Activated naive CD8-positive, alpha-beta T cell treated with anti-CD3 and anti-CD28 coated beads, Interleukin-2, amount 50 U/mL, for 24 hours (primary cell): ENCODE measurements around the gene OGFOD3.
A peak's percentile ranks its signal among the peaks of the same experiment; 100 is the strongest.

Experiments used
- ATAC-seq: fragments of 150-1000 bp; cut with Tn5 transposase; one replicate; pipeline ENCODE4 v1.10.0; 2021
- DNase-seq: peaks from one replicate; pipeline ENCODE4 v3.0.0; 2021
- H3K27ac Mint-ChIP-seq: one replicate; pipeline ENCODE4 v1.8.0; 2021; ENCODE audit warnings: mild to moderate bottlenecking, mixed read lengths
- H3K27me3 Mint-ChIP-seq: one replicate; pipeline ENCODE4 v1.8.0; 2021; ENCODE audit warnings: mixed read lengths
- H3K36me3 Mint-ChIP-seq: one replicate; pipeline ENCODE4 v1.8.0; 2021; ENCODE audit warnings: low read depth, mixed read lengths
- H3K4me1 Mint-ChIP-seq: one replicate; pipeline ENCODE4 v1.8.0; 2021; ENCODE audit warnings: mixed read lengths
- H3K4me3 Mint-ChIP-seq: one replicate; pipeline ENCODE4 v1.8.0; 2021; ENCODE audit warnings: mild to moderate bottlenecking, moderate library complexity, mixed read lengths
- H3K9me3 Mint-ChIP-seq: one replicate; pipeline ENCODE4 v1.8.0; 2021; ENCODE audit warnings: mixed read lengths

Gene OGFOD3

GRCh38 chr17:82410014-82410716, 8.2 kb downstream of the OGFOD3 start:
- ATAC-seq (no peak), DNase-seq (no peak)
- Mint-ChIP-seq H3K4me1 (peaks cover 17% of the 10 kb centered on the region), H3K27ac (no peak overlapping the region), H3K27me3 (no peaks in the 10 kb centered on the region), H3K4me3 (no peak overlapping the region), H3K9me3 (no peaks in the 10 kb centered on the region), H3K36me3 (peaks cover 11% of the 10 kb centered on the region)

GRCh38 chr17:82408938-82409318, 9.5 kb downstream of the OGFOD3 start:
- ATAC-seq (no peak), DNase-seq (no peak)
- Mint-ChIP-seq H3K36me3 (peaks cover 9% of the 10 kb centered on the region), H3K4me3 (no peak overlapping the region), H3K9me3 (no peaks in the 10 kb centered on the region), H3K27me3 (no peaks in the 10 kb centered on the region), H3K4me1 (peaks cover 8% of the 10 kb centered on the region), H3K27ac (no peak overlapping the region)

- ATAC-seq, result no peak
- no peak for DNase-seq
- H3K36me3 Mint-ChIP-seq, result peaks cover 10% of the 10 kb centered on the region
These were observed 10.0 kb downstream of the OGFOD3 start for GRCh38 chr17:82408288-82408937.

GRCh38 chr17:82407255-82407654, 11.1 kb downstream of the OGFOD3 start:
- no peaks in the 10 kb centered on the region for H3K27me3 Mint-ChIP-seq
- peaks cover 8% of the 10 kb centered on the region for H3K4me1 Mint-ChIP-seq
- peaks cover 10% of the 10 kb centered on the region for H3K36me3 Mint-ChIP-seq
- H3K9me3 Mint-ChIP-seq, result no peaks in the 10 kb centered on the region
- DNase-seq (no peak), ATAC-seq (peak; percentile 66)
- H3K4me3 Mint-ChIP-seq, result no peak overlapping the region
- H3K27ac Mint-ChIP-seq, result no peak overlapping the region

More at GRCh38 chr17:82408288-82408937, 10.0 kb downstream of the OGFOD3 start:
- peaks cover 8% of the 10 kb centered on the region for H3K4me1 Mint-ChIP-seq
- no peak overlapping the region for H3K27ac Mint-ChIP-seq
- H3K9me3 Mint-ChIP-seq, result no peaks in the 10 kb centered on the region
- no peaks in the 10 kb centered on the region for H3K27me3 Mint-ChIP-seq
- H3K4me3 Mint-ChIP-seq, result no peak overlapping the region

GRCh38 chr17:82406131-82406671, 12.2 kb downstream of the OGFOD3 start:
- Mint-ChIP-seq H3K27me3 (no peaks in the 10 kb centered on the region), H3K9me3 (no peaks in the 10 kb centered on the region), H3K36me3 (peaks cover 13% of the 10 kb centered on the region), H3K27ac (no peak overlapping the region), H3K4me3 (no peak overlapping the region), H3K4me1 (peaks cover 14% of the 10 kb centered on the region)
- DNase-seq, result no peak
- no peak for ATAC-seq

- Mint-ChIP-seq H3K36me3 (peaks cover 16% of the 10 kb centered on the region), H3K9me3 (no peaks in the 10 kb centered on the region), H3K27ac (no peak overlapping the region), H3K4me1 (peaks cover 20% of the 10 kb centered on the region), H3K4me3 (no peak overlapping the region), H3K27me3 (no peaks in the 10 kb centered on the region)
- DNase-seq (no peak), ATAC-seq (no peak)
These were observed 13.3 kb downstream of the OGFOD3 start for GRCh38 chr17:82405051-82405450.

- ATAC-seq (no peak), DNase-seq (no peak)
- Mint-ChIP-seq H3K9me3 (no peaks in the 10 kb centered on the region), H3K4me3 (no peak overlapping the region), H3K36me3 (peaks cover 16% of the 10 kb centered on the region), H3K27me3 (no peaks in the 10 kb centered on the region), H3K27ac (no peak overlapping the region), H3K4me1 (peaks cover 20% of the 10 kb centered on the region)
These were observed 14.4 kb downstream of the OGFOD3 start for GRCh38 chr17:82403662-82404660.

GRCh38 chr17:82402865-82403264, 15.5 kb downstream of the OGFOD3 start:
- no peak for DNase-seq
- Mint-ChIP-seq H3K9me3 (no peaks in the 10 kb centered on the region), H3K36me3 (peaks cover 16% of the 10 kb centered on the region), H3K4me3 (no peak overlapping the region), H3K4me1 (peaks cover 20% of the 10 kb centered on the region), H3K27ac (no peak overlapping the region), H3K27me3 (no peaks in the 10 kb centered on the region)
- no peak for ATAC-seq

GRCh38 chr17:82400830-82401229, 17.6 kb downstream of the OGFOD3 start:
- peaks cover 14% of the 10 kb centered on the region for H3K36me3 Mint-ChIP-seq
- peak overlapping the region; percentile 78 for H3K4me3 Mint-ChIP-seq
- H3K9me3 Mint-ChIP-seq, result no peaks in the 10 kb centered on the region

GRCh38 chr17:82400206-82400605, 18.2 kb downstream of the OGFOD3 start:
- H3K36me3 Mint-ChIP-seq, result peaks cover 13% of the 10 kb centered on the region
- no peak for ATAC-seq
- no peaks in the 10 kb centered on the region for H3K9me3 Mint-ChIP-seq
- no peak overlapping the region for H3K27ac Mint-ChIP-seq
- H3K4me3 Mint-ChIP-seq, result no peak overlapping the region
- no peak for DNase-seq
- no peaks in the 10 kb centered on the region for H3K27me3 Mint-ChIP-seq
- H3K4me1 Mint-ChIP-seq, result peaks cover 12% of the 10 kb centered on the region

More at GRCh38 chr17:82400830-82401229, 17.6 kb downstream of the OGFOD3 start:
- H3K27ac Mint-ChIP-seq, result peak overlapping the region; percentile 79
- DNase-seq (peak; percentile 64), ATAC-seq (peak; percentile 88)
- H3K4me1 Mint-ChIP-seq, result peaks cover 12% of the 10 kb centered on the region
- H3K27me3 Mint-ChIP-seq, result no peaks in the 10 kb centered on the region

- Mint-ChIP-seq H3K27me3 (no peaks in the 10 kb centered on the region), H3K4me1 (peaks cover 12% of the 10 kb centered on the region), H3K36me3 (peaks cover 12% of the 10 kb centered on the region), H3K9me3 (no peaks in the 10 kb centered on the region), H3K27ac (no peak overlapping the region), H3K4me3 (no peak overlapping the region)
- no peak for ATAC-seq
- no peak for DNase-seq
These were observed 18.7 kb downstream of the OGFOD3 start for GRCh38 chr17:82399601-82400101.

GRCh38 chr17:82399041-82399441, 19.3 kb downstream of the OGFOD3 start:
- Mint-ChIP-seq H3K4me3 (no peak overlapping the region), H3K9me3 (no peaks in the 10 kb centered on the region), H3K27me3 (no peaks in the 10 kb centered on the region), H3K36me3 (peaks cover 12% of the 10 kb centered on the region), H3K27ac (no peak overlapping the region), H3K4me1 (peaks cover 12% of the 10 kb centered on the region)
- ATAC-seq, result no peak
- DNase-seq, result no peak

GRCh38 chr17:82397449-82398335, 20.7 kb downstream of the OGFOD3 start:
- H3K36me3 Mint-ChIP-seq, result peaks cover 6% of the 10 kb centered on the region
- no peak for ATAC-seq
- no peak overlapping the region for H3K4me3 Mint-ChIP-seq
- no peak overlapping the region for H3K27ac Mint-ChIP-seq
- H3K27me3 Mint-ChIP-seq, result no peaks in the 10 kb centered on the region
- peaks cover 12% of the 10 kb centered on the region for H3K4me1 Mint-ChIP-seq
- no peak for DNase-seq
- H3K9me3 Mint-ChIP-seq, result no peaks in the 10 kb centered on the region
